Stimulated activated naive CD4-positive, alpha-beta T cell (primary cell): Measurements from ENCODE around the gene NABP2.

Experiments
- DNase-seq, 6 experiments: peaks; one replicate each; lab custom pipeline; 2025; lab: John Stamatoyannopoulos, UW

NABP2 gene

GRCh38 chr12:56213878-56214277 is 10.3 kb upstream of the NABP2 start:
- DNase-seq: no peak

DNA sequence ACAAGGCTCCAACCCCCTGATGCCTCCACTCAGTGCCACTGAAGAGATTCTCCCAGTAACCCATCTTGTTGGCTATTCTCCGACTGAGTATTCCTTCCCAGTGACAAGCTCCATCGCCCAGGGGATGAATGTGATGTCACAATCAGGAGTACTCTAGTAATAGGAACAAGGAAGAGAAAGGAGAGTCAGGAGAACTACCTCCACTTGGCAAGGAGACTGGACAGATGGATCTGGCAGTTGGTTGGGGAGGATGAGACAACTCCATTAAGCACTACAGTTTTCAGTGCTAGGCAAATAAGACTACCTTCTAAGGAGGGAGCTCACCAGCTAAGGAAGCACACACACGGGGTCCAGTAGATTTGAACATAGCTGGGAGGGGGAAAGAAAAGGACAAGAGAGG is 7.7 kb upstream of the NABP2 start:
- no peak for DNase-seq

GRCh38 chr12:56219840-56220239 is 4.3 kb upstream of the NABP2 start:
- no peak for DNase-seq

DNA sequence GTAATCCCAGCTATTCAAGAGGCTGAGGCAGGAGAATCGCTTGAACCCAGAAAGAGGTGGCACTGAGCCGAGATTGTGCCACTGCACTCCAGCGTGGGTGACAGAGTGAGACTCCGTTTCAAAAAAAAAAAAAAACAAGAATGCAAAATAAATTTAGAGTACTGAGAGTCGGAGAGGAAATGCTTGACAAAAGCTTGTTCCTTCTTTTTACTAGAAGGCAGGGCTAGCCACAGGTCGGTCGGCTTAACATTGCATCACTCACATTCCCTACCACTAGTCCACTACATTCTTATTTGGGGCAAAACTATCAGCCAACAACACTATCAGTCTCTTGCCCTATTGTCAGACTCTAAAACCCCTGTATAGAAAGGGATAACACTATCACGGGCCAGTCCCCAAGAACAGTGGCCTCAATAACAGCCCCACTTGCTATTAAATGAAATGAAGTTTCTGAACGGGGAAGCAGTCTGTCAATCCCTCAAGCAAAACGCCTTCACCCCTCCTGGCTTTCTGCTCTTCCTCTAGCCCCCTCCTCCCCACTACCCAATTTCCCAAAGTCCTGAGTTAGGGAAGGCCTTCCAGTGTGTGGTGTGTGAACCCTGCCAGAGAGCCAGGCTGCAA is 3.4 kb upstream of the NABP2 start:
- DNase-seq: peak in 2 of 6 experiments; percentile 44 to 47

GRCh38 chr12:56221232-56221756 is 2.8 kb upstream of the NABP2 start:
- no peak for DNase-seq

GRCh38 chr12:56221757-56222530 is 2.2 kb upstream of the NABP2 start, which contains the start of gene RNF41:
Gene RNF41, minus strand, starts transcription at chr12:56221922. Its CDS starts 7,875 bp downstream, at chr12:56214047.
- peak; percentile 85 to 94 (median 90) for DNase-seq

- peak in 1 of 6 experiments; percentile 20 for DNase-seq
Observed at GRCh38 chr12:56222531-56222895, 1.6 kb upstream of the NABP2 start.

- peak in 1 of 6 experiments; percentile 31 for DNase-seq
Observed at GRCh38 chr12:56223571-56224101, 506 bp upstream of the NABP2 start.

DNA sequence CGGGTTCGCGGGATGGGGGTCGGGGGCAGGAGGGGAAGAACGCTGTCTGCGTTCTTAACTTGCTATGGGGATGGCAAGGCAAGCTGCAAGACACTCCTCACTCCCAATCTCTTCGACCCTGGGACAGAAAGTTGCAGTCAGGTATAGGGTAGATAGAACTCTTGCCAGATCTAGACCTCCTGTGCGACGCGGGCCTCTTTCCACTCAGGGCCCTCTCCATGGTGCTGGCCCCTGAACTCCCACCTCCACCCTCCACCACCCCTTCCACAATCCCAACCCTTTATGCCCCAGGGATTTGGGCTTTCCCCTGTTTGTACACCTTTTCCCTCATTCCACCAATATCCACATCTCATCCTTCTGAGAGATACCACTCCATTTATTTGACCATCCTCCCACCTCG is 812 bp downstream of the NABP2 start:
- DNase-seq: no peak

- DNase-seq: no peak
Observed at GRCh38 chr12:56229082-56229481, 4.9 kb downstream of the NABP2 start.

- no peak for DNase-seq
Observed at GRCh38 chr12:56229916-56230431, 5.8 kb downstream of the NABP2 start, which contains the start of gene SLC39A5. Gene SLC39A5, plus strand, starts transcription at chr12:56230051. Its CDS starts 1,224 bp downstream, at chr12:56231275.

GRCh38 chr12:56230432-56231183 is 6.5 kb downstream of the NABP2 start:
- no peak for DNase-seq

- DNase-seq: no peak
Observed at GRCh38 chr12:56231184-56231582, 7.0 kb downstream of the NABP2 start.

DNA sequence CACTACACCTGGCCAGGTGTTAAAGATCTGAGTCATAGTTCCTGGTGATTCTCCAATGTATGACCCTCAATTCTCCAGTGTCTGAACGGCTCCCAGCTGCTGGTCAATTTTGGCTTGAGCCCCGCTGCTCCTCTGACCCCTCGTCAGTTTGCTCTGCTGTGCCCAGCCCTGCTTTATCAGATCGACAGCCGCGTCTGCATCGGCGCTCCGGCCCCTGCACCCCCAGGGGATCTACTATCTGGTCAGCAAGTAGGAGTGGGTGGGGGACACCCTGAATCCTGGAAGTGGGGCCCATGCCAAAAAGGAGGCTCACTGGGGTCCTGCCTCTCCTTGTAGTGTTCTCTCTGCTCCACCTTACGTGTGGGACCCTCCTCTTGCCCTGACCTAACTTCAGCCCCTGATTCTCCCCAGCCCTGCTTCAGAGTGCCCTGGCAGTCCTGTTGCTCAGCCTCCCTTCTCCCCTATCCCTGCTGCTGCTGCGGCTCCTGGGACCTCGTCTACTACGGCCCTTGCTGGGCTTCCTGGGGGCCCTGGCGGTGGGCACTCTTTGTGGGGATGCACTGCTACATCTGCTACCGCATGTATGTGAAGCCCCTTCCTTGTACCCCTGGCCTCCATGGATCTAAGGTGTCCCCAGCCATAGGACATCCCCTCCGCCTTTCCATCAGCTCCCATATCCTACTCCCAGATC is 10.7 kb downstream of the NABP2 start:
- no peak for DNase-seq

DNA sequence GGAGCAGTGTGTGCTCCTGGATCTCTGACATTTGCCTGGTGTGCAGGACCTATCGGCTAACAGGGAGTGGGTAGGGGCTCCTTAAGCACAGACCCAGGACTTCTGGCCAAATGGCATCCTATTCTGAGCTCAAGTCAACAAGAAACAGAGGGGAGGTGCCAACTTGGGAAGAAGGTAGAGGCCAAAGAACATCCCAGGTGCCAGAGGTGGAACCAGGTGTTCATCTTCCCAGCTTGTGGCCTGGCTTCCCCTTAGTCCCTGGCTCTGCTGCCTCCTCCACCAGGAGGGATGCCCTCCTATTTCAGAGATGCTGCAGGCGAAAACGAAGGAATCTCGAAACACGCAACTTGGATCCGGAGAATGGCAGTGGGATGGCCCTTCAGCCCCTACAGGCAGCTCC is 11.9 kb downstream of the NABP2 start:
- no peak for DNase-seq

DNA sequence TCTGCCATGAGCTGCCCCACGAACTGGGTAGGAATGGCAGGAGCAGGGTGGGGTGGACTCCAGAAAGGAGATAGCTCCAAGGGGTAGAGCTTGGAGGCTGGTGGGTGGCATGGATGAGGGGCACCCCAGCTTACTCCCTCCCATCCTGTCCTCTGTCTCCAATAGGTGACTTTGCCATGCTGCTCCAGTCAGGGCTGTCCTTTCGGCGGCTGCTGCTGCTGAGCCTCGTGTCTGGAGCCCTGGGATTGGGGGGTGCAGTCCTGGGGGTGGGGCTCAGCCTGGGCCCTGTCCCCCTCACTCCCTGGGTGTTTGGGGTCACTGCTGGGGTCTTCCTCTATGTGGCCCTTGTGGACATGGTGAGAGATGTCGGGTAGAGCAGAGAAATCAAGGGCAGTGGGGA is 12.8 kb downstream of the NABP2 start:
- DNase-seq: no peak

DNA sequence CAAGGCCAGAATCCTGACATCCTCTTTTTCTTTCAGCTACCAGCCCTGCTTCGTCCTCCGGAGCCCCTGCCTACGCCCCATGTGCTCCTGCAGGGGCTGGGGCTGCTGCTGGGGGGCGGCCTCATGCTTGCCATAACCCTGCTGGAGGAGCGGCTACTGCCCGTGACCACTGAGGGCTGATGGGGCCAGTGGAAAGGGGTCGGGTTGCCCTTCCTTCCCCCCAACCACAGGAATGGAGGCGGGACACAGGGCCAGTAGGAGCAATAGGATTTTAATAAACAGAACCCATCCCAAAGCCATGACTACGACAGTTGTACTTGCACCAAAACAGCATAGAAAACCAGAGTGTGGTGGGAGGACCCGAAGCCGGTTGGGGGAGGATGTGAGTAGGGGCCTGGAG is 13.4 kb downstream of the NABP2 start:
- DNase-seq: no peak

DNA sequence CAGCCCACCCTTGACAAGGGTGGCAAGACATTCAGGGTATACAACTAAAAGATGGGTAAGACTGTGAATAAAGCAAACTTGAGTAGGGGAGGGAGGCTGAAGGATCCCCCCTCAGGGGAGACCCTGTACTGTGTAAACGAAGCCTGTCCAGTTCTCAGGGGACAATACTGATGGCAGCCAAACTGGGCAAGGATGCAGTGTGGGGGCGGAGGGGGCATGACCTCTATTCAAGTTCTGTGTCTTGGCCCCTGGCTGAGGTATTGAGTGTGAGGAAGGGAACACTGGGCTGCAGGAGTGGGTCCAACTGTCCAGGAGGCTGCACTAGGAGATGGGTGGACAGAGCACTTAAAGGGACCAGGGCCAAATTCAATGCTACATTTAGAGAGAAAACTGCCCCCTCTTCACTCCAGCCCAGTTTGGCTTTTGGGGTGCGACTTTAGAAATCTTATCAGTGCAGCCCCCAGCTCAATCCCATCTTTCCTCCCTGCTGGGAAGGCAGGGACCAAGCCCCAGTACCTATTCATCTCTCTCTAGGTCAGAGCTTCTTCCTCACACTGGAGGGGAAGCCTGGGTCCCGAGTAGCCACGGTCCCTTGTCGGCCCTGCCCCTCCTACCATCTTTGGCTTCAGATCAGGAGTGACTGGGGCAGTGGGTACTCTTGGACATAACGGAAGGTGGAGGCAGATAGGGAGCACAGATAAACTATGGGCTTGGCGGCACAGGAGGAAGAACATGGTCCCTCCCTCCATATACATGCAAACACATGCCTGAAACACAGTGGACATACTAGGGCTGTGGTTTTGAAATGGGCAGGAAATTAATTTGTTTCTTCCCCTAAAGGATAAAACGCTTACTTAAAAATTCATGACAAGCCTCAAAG is 17.5 kb downstream of the NABP2 start:
- no peak for DNase-seq

DNA sequence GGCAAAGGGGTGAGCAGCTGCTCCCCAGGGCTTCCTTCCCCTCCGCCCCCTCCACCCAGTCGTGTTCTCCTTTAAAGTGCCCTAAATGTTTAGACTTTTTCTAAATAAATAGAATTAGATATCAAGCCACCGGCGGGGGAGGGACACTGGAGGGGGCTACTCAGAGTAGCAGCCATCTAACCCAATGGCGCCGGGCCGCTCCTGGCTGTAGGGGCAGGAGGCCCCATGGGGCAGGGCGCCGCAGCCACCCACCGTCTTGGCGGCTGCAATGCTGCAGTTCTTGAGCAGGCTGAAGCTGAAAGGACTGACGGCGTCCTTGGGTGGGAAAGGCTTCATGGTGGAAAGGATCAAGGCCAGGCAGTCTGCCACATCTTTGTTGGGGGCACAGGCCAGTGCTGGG is 18.8 kb downstream of the NABP2 start:
- DNase-seq: no peak

DNA sequence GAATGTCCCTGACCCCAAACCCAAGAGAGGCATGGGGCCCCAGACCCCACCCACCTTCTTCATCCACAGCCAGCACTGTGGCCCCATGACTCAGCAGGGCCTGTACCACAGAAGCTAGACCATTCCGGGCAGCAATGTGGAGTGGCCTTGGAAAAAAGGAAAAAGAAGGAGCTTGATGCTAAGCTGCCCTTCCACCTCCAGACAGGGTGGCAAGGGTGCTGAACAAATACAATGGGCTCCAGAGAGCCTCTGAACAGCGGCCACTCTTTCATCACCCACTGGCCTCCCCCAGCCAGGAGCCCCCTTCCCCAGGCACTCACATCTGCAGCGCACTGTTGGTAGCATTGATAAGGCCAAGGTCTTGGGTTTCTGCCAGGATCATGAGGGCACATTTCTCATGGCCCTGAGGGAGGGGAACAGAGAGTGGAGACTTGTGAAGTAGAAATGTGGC is 19.6 kb downstream of the NABP2 start:
- no peak for DNase-seq
